ENCODE measurements around the gene PIK3C2B.
"Not testable (repeated sequence)": the region's sequence is repeated elsewhere in the genome, so short reads cannot be mapped to it uniquely, and the experiment has no call there.

PIK3C2B gene

DNA sequence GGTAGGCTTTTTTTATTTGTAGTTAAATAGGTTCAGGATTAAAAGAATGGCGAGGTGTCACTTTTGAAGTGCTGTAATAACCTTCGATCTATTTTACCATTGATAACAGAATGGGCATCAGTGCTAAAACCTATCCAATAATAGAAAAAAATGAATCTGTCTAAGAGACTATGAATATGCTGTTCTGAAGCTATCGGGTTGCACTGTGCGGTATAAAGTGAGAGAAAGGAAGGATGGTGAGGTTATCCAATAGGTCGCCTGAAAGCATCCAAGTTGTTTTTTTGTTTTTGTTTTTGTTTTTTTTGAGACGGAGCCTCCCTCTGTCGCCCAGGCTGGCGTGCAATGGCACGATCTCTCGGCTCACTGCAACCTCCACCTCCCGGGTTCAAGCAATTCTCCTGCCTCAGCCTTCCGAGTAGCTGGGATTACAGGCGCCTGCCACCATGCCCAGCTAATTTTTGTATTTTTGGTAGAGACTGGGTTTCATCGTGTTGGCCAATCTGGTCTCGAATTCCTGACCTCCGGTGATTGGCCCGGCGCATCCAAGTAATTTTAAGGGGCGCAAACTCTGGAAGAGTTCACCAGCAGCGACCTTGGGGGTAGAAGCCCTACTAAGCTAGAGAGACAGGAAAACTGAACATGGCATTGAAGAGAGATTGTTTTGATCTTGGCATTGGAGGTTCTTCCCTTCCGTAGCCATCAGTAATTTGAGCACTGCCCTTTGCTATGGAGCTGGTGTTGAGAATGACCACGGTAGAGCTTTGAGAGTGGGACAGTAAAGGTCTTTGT is 12.9 kb upstream of the PIK3C2B start:
- DNase-seq, result peak; percentile 14

DNA sequence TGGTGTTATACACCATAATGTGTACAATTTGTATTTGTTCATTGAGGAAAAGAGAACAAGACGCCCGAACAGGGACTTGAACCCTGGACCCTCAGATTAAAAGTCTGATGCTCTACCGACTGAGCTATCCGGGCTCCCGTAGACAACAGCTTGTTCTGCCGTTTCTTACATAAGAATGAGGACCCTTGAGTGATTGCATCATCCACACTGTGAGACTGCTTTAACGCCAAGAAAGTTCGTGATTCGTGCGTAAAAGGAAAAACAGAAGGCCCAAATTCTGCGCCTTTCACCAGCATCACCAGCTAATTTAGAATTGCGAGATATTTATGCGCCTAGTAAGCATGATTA is 12.3 kb upstream of the PIK3C2B start:
- peak; percentile 65 for DNase-seq

DNA sequence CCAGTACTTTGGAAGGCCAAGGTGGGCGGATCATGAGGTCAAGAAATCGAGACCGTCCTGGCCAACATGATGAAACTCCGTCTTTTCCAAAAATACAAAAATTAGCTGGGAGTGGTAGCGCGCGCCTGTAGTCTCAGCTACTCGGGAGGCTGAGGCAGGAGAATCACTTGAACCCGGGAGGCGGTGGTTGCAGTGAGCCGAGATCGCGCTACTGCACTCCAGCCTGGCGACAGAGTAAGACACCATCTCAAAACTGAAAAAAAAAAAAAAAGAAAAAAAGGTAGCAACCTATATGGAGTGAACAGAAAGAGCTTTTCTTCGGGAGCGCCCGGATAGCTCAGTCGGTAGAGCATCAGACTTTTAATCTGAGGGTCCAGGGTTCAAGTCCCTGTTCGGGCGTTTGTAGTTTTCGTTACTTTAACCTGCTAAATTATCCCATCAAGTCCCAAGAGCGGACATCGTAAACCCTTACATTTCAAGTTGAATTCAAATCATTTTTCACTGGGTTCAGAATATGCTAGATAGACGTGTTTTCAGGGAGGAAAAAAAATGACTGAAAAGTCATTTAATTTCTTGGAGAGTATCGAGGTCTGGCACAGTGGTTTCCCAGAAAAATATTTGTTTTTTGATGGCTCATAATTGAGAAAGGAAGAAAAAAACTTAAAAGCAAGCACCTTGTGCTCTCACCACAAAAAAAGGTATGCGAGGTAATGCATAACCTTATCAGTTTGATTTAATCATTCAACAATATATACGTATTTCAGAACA is 11.8 kb upstream of the PIK3C2B start:
- peak; percentile 62 for DNase-seq

DNA sequence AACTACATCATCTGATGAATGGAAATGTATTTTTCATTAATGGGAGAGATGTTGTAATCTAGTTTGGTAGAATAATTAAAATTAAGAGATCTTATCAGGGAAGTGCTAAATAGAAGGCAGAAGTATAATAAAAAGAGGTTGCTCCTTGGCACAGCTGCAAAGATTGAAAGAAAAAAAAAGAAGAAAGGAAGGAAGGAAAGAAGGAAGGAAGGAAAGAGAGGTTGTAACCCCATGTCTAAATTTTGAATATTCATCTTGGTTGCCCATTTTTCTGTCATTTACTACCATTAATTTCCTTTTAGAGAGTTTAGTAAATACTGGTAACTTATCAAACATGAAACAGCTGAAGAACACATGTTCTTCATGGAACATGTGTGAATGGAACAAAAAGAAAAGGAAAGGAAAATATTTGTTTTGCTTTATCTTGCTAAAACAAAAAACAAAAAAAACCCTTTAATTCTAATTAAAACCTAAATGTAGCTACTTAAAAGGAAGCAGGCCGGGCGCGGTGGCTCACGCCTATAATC is 11.1 kb upstream of the PIK3C2B start:
- DNase-seq, result no peak

DNA sequence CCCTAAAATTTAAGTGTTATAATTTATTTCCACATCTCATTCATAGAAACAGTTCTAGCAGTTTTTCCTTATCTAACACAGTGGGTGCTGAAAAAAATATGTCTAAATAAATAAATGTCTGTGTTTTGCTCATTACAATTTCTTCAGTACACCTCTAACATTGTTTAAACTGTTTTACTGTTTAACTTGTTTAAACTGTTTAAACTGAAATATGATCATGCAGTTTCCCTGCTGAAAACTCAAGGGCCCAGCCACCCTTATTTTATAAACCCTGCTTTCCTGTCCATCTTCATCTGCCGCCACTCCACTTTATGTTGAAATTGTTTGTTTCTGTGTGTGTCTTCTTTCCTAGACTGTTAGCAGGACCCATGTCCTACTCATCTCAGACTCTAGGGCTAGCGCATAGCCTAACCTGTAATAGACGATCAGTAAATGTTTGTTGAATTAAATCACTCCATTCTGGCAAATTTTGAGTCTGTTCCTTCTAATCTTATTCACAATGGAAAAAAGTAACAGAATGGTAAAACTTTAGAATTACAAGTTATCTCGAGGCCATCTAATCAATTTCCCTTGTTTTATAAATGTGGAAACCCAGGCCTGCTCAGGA is 9.4 kb upstream of the PIK3C2B start:
- no peak for DNase-seq

DNA sequence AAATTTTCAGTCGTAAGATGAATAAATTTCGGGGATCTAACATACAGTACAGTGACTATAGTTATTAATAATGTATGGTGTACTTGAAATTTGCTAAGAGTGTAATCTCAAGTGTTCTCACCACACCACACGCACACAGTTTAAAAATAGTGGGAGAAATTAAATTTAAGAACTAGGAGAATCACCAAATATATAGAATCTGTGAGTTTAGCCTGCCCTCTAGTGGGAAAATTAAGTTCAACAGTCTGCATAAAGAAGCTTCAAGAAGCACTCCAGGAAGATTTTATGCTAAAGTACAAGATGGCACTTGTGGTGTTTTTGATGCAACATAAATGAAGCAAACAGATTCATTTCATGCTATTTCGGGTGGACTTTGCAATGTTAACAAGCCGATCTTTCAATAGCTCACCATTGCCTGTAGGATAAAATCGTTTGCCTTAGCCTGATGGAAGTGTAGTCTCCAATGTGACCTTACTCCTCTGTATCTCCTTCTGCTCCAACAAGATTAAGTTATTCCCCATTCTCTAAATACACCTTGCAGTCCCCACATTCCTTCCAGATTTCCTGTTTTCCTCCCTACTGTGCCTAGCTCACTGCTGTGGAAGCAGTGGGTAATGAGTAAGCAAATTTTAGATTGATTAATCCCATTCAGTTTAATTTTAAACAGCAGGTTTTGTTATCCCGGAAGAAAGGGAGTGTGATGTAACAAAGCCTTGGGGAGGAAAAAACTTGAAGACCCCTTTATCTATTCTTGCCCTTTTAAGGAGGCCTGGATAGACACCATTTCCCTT is 8.7 kb upstream of the PIK3C2B start:
- peak; percentile 50 for DNase-seq

DNA sequence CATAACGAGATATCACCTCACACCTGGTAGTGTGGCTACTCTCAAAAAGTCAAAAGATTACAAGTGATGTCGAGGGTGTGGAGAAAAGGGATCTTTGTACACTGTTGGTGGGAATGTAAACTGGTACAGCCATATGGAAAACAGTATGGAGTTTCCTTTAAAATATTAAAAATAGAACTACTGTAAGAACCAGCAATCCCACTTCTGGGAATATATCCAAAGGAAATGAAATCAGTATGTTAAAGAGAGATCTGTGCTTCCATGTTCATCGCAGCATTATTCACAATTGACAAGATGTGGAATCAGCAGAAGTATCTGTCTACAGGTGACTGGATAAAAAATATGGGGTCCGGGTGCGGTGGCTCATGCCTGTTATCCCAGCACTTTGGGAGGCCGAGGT is 7.6 kb upstream of the PIK3C2B start:
- no peak for DNase-seq

DNA sequence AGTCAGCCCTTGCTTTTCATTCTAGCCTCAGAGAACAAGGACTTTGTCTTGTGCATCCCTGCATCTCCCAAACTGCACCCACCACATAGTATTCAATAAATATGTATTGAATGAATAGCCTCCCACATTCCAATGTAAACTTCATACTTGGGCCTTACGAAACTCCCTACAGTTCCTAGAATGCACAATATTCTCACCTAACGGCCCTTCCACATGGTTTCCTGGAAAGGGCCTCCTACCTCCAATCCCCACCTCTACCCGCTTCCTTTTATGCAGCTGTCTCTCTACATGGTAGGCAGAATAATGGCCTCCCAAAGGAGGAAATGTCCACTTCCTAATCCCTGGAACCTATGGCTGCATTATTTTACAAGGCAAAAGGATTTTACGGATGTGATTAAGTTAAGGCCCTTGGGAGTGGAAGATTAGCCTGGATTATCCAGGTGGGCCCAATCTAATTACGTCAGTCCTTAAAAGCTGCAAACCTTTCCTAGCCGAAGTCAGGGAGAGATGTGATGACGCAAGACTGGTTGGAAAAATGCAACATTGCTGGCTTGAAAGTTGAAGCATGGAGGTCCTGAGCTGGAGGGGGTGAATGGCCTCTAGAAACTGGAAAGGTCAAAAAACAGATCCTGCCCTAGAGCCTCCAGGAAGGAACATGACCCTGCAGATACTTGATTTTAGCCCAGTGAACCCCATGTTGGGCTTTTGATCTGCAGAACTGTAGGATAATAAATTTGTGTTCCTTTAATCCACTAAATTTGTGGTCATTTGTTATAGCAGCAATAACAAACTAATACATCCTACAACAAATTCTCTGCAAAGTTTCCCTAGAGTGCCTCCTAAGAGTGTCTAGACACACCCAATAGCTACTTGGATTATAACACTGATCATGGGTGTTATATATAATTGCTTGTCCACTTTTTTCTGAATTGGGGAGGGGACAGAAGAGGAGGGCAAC is 5.2 kb upstream of the PIK3C2B start:
- DNase-seq, result no peak

DNA sequence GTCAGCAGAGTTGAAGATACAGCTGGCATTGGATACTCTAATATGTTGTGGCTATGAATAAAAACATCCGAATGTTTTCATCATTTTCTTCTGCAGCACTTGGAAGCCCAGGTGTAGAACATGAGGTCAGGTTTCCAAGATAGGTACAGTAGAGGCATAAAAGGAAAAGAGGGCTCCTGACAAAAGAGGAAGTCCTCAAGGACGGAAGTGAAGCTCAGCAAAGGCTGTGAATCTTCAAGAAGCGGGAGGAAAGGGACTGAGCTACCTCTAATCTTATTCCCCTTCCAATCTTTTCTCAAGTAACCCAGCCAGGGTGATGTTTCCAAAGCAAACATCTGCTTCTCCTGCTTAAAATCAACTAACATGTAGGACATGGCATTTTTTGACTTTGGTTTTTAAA is 4.4 kb upstream of the PIK3C2B start:
- no peak for DNase-seq

DNA sequence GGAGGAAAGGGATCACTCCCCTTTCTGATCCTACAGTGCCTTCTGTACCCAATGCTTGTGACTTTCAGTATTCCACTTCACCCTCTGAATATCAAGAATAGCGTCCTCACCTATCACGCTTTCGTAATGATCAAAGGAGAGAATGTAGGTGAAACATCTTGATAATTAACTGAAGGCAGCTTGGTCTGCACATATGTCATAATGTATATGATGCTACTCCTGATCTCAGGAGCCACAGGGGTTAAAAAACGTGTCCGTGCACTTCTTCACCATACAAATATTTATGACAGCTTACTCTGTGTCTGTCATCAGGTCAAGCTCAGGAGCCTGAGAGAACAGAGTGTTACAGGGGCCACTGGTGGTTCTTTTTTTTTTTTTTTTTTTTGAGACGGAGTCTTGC is 1.2 kb upstream of the PIK3C2B start:
- DNase-seq, result no peak

DNA sequence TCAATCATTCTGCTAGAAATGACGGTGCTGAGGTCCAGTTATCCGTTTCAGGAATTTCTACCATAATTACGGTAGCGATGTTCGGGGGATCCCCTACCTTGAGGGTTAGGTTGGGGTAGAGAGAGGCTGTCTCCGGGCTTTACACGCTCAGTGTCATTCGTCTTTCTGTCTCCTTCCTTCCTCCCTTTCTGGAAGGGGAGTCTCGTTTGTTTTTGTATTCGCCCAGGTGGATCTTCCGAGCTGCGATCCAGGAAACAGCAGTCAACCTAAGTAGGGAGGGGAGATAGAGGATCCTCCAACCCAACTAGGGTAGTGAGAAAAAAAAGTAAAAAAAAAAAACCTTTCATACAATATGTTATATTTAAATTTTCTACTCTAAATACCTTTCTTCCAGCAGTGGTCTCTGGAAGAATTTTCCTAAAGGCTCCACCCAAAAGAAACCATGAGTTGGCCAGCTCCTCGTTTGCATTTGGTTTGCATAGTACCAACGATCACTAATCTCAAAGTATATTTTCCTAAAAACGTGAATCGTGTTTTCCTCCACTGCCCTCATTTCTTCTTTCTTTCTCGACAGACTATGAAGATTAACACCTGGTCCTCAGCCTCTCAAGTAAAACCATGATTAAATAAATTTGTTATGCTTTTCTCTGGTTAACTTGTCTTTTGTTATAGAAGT is 611 bp upstream of the PIK3C2B start:
- DNase-seq, result no peak

DNA sequence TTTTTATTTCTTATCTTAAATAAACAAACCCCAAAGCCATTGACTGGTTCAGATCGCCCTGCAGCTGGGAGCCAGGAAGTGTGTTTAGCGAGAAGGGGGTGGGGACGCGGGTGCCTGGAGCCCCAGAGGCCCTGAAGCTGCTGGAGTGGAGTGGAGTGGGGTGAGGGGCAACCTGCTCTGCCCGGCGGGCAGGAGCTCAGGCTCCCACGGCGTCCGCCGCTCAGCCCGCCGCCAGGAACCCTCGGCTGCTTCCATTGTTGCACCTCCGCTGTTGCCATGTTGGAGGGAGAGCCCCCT is 673 bp downstream of the PIK3C2B start:
- no peak for DNase-seq

DNA sequence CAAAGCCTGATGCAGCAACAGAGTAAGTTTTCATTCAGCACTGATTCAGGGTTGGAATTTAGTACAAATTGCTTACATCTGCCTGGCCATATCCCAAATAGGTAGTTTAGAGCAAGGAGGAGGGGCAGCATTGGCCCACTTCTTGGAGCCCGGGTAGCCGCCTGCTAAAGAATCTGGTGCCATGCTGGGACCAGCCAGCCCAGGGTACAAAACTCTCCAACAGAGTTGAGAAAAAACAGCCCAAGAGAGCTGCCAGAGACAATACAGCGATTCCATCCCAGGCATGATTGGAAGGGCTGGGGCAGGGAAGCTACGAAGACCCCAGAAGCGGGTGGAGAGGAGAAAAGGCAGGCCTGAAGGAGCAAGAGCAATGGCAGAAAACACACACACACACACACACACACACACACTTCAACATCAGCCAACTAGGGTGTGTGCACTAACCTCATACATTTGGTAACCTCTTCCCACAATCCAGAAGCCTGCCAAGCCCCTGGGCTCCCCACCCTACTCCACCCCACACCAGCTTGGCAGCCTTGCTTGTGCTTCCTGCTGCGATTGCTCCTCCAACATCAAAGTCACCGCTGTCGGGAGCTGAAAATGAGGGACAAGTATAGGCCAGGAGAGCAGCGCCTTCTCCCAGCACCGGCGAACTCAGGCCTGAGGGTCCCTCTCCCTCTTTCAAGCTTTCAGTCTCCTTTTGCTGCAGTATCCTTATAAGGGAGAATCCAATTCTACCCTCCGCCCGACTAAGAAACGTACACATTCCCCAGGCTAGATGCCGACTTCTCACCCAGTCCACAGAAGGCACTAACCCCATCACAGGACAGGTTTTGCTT is 1.2 kb downstream of the PIK3C2B start:
- DNase-seq, result peak; percentile 27

DNA sequence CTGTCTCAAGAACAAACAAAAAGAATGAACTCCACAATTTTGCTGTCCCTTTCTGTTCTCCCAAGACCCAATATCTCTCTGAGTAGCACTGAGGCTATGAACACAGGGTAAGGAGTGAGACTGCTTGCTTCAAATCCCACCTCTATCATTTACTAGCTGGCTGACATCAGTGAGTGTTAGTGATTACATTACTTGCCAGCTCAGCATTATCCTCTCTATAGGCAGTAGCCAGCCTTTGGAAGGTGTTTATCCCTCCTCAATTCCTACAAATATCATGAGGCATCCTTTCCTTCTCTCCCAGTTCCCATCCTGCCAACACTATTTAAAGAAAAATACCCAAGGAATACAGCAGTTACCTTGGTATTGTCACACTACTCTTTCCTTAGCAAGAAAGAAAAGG is 3.0 kb downstream of the PIK3C2B start:
- DNase-seq, result no peak

DNA sequence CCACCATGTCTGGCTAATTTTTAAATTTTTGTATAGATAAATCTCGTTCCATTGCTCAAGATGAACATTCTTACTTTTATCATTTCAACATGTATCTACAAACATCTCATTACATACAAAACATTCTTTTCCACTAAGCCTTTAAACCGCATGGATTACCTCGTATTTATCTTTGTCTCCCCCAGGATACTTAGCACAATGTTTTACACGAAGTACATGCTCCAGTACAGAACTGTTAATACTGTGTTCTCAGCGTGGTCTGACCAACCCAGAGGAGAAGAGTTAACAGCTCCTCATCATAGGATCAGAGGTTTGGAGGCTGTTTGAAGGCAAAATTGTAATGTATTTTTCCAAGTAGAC is 7.4 kb downstream of the PIK3C2B start:
- DNase-seq, result no peak

DNA sequence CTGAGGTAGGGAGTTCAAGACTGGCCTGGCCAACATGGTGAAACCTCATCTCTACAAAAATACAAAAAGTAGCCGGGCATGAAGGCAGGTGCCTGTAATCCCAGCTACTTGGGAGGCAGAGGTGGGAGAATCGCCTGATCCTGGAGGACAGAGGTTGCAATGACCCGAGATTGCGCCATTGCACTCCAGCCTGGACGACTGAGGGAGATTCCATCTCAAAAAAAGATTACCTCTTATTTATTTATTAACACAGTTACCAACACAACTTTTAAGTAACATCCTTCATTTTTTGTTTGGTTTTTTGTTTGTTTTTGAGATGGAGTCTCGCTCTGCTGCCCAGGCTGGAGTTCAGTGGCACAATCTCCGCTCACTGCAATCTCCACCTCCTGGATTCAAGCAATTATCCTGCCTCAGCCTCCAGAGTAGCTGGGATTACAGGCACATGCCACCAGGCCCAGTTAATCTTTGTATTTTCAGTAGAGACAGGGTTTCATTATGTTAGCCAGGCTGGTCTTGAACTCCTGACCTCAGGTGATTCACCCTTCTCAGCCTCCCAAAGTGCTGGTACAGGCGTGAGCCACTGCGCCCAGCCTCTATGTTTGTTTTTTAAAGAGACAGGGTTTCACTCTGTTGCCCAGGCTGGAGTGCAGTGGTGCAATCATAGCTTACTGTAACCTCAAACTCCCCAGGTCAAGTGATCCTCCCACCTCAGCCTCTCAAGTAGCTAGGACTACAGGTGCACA is 7.9 kb downstream of the PIK3C2B start:
- DNase-seq, result not testable (repeated sequence)

DNA sequence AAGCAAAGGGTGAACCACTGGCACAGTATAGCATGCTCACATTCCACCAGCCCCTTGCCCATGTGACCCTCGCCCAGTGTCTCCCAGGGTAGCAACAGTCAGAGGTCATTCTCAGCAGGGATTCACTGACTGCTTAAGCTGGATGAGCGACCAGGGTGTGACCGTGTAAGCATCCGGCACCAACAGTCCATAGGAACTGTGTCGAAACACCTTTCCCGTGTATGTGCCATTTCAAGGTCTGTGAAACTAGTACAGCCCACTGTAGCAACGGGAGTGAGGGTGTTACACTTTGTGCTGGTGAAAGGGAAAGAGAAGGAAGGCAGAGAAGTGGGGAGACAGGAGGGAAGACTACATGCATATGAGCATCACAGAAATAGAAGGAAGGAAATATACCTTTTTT is 10.8 kb downstream of the PIK3C2B start:
- DNase-seq, result no peak

DNA sequence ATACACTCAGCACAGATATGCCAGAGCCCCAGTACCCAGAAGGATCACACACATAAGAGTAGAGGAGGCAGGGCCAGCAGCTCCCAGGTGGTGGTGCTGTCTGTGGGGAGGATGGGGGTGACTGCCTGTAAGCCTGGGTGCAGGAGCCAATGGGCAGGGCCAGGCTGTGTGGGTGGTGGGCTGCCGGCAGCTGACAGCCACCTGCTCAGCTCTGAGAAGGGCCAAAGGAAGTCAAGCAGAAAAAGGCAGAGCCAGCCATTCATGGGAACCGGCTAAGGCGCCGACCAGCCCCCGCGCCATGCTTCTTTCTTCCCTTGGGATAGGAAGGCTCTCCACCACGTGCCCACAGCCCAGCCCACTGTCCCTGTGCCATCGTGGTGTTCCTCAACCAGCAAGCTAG is 14.1 kb downstream of the PIK3C2B start:
- peak; percentile 31 for DNase-seq

DNA sequence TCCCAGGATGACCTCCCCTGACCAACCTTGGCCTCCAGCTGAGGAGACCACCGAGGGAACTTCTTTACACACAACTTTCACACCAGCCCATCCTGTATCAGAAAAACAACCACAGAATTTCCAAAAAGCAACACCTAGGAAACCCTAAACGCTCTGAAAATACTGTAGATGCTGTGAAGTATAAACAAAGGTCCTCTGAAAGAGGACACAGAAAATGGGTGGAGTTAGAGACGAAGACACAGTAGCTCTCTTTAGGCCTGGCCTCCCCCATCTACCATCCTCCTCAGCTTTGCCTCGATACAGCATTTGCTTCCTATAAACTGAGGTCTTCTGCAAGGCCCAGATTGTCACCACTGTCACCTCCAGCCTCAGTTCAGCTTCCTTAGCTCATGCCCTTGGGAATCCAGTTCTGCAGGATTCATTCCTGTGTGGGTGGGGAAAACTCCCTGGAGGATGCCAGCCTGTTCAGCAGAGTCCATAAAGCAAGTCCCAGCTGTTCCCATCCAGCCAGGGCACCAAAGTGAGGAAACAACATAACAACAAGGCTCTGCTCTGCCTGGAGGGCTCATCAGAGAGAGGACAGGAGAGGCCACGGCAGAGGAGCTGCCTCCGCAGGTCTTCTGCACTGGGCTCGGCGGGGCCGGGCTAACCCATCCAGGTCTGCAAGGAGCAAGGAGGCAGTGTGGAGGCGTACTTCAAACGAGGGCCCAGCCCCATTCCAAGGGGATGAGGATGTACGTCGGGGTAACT is 15.0 kb downstream of the PIK3C2B start:
- peak; percentile 46 for DNase-seq
